ENCODE measurements around the gene MFSD12. TPM values are rescaled to one million over a fixed set of nuclear protein-coding genes. Genes with fewer than 3 reads are reported as not detected.
A peak's percentile ranks its signal among the peaks of the same experiment; 100 is the strongest.

The MFSD12 gene
- total and polyA plus RNA-seq, 4 donors: 42.5 to 107 (median 65.5) TPM

- WGBS (ENCODE audit: insufficient coverage): 91% methylated on average over 8 of the region's 17 CpGs
- Histone ChIP-seq H3K27ac (ENCODE audit: low read depth, low read length) (no peak overlapping the region), H3K4me3 (ENCODE audit: low read depth, low read length) (no peak overlapping the region), H3K4me1 (ENCODE audit: control insufficient read depth, insufficient read depth, low read length) (no peaks in the 10 kb centered on the region), H3K36me3 (ENCODE audit: control insufficient read depth, insufficient read depth, low read length) (no peaks in the 10 kb centered on the region), H3K27me3 (ENCODE audit: control insufficient read depth, insufficient read depth, low read length) (no peaks in the 10 kb centered on the region), H3K9me3 (ENCODE audit: control insufficient read depth, insufficient read depth, low read length) (no peaks in the 10 kb centered on the region)
- no peak for DNase-seq (ENCODE audit: low read depth in 4 of 6, low spot score in 6 of 6)
These were observed 6.5 kb upstream of the MFSD12 start for GRCh38 chr19:3563709-3564524.

GRCh38 chr19:3556978-3557460 lies 367 bp downstream of the MFSD12 start:
- Histone ChIP-seq H3K36me3 (ENCODE audit: control insufficient read depth, insufficient read depth, low read length) (peaks cover 7% of the 10 kb centered on the region), H3K4me1 (ENCODE audit: control insufficient read depth, insufficient read depth, low read length) (peaks cover 28% of the 10 kb centered on the region), H3K4me3 (ENCODE audit: low read depth, low read length) (peak overlapping the region; percentile 53), H3K9me3 (ENCODE audit: control insufficient read depth, insufficient read depth, low read length) (no peaks in the 10 kb centered on the region), H3K27me3 (ENCODE audit: control insufficient read depth, insufficient read depth, low read length) (no peaks in the 10 kb centered on the region), H3K27ac (ENCODE audit: low read depth, low read length) (no peak overlapping the region)
- under 1% methylated on average over 60 of the region's 60 CpGs for WGBS (ENCODE audit: insufficient coverage)
- peak in 1 of 6 donors; percentile 39 for DNase-seq (ENCODE audit: low read depth in 4 of 6, low spot score in 6 of 6)

GRCh38 chr19:3556423-3556977 lies 886 bp downstream of the MFSD12 start:
- no peaks in the 10 kb centered on the region for H3K9me3 ChIP-seq (ENCODE audit: control insufficient read depth, insufficient read depth, low read length)
- H3K36me3 ChIP-seq (ENCODE audit: control insufficient read depth, insufficient read depth, low read length): peaks cover 12% of the 10 kb centered on the region
- no peak for DNase-seq (ENCODE audit: low read depth in 4 of 6, low spot score in 6 of 6)
- peaks cover 28% of the 10 kb centered on the region for H3K4me1 ChIP-seq (ENCODE audit: control insufficient read depth, insufficient read depth, low read length)
- no peaks in the 10 kb centered on the region for H3K27me3 ChIP-seq (ENCODE audit: control insufficient read depth, insufficient read depth, low read length)
- H3K27ac ChIP-seq (ENCODE audit: low read depth, low read length): no peak overlapping the region
- WGBS (ENCODE audit: insufficient coverage): 43% methylated on average over 9 of the region's 9 CpGs
- H3K4me3 ChIP-seq (ENCODE audit: low read depth, low read length): peak overlapping the region; percentile 53

- 82% methylated on average over 15 of the region's 15 CpGs for WGBS (ENCODE audit: insufficient coverage)
- Histone ChIP-seq H3K9me3 (ENCODE audit: control insufficient read depth, insufficient read depth, low read length) (no peaks in the 10 kb centered on the region), H3K4me3 (ENCODE audit: low read depth, low read length) (peak overlapping the region; percentile 53), H3K27ac (ENCODE audit: low read depth, low read length) (no peak overlapping the region), H3K4me1 (ENCODE audit: control insufficient read depth, insufficient read depth, low read length) (peaks cover 28% of the 10 kb centered on the region), H3K27me3 (ENCODE audit: control insufficient read depth, insufficient read depth, low read length) (no peaks in the 10 kb centered on the region), H3K36me3 (ENCODE audit: control insufficient read depth, insufficient read depth, low read length) (peaks cover 18% of the 10 kb centered on the region)
- no peak for DNase-seq (ENCODE audit: low read depth in 4 of 6, low spot score in 6 of 6)
These were observed 1.5 kb downstream of the MFSD12 start for GRCh38 chr19:3555653-3556422.

- Histone ChIP-seq H3K4me1 (ENCODE audit: control insufficient read depth, insufficient read depth, low read length) (peaks cover 28% of the 10 kb centered on the region), H3K9me3 (ENCODE audit: control insufficient read depth, insufficient read depth, low read length) (no peaks in the 10 kb centered on the region), H3K27me3 (ENCODE audit: control insufficient read depth, insufficient read depth, low read length) (no peaks in the 10 kb centered on the region), H3K4me3 (ENCODE audit: low read depth, low read length) (no peak overlapping the region), H3K36me3 (ENCODE audit: control insufficient read depth, insufficient read depth, low read length) (peaks cover 28% of the 10 kb centered on the region), H3K27ac (ENCODE audit: low read depth, low read length) (no peak overlapping the region)
- 83% methylated on average over 14 of the region's 21 CpGs for WGBS (ENCODE audit: insufficient coverage)
- no peak for DNase-seq (ENCODE audit: low read depth in 4 of 6, low spot score in 6 of 6)
These were observed 2.9 kb downstream of the MFSD12 start for GRCh38 chr19:3554254-3555083.

- WGBS (ENCODE audit: insufficient coverage): 91% methylated on average over 9 of the region's 9 CpGs
- H3K9me3 ChIP-seq (ENCODE audit: control insufficient read depth, insufficient read depth, low read length): no peaks in the 10 kb centered on the region
- H3K4me1 ChIP-seq (ENCODE audit: control insufficient read depth, insufficient read depth, low read length): peaks cover 26% of the 10 kb centered on the region
- H3K4me3 ChIP-seq (ENCODE audit: low read depth, low read length): no peak overlapping the region
- H3K27me3 ChIP-seq (ENCODE audit: control insufficient read depth, insufficient read depth, low read length): no peaks in the 10 kb centered on the region
- peaks cover 48% of the 10 kb centered on the region for H3K36me3 ChIP-seq (ENCODE audit: control insufficient read depth, insufficient read depth, low read length)
- DNase-seq (ENCODE audit: low read depth in 4 of 6, low spot score in 6 of 6): no peak
- H3K27ac ChIP-seq (ENCODE audit: low read depth, low read length): no peak overlapping the region
These were observed 5.6 kb downstream of the MFSD12 start for GRCh38 chr19:3551792-3552095.

GRCh38 chr19:3550947-3551791 lies 6.2 kb downstream of the MFSD12 start:
- Histone ChIP-seq H3K27ac (ENCODE audit: low read depth, low read length) (no peak overlapping the region), H3K4me1 (ENCODE audit: control insufficient read depth, insufficient read depth, low read length) (peaks cover 20% of the 10 kb centered on the region), H3K27me3 (ENCODE audit: control insufficient read depth, insufficient read depth, low read length) (no peaks in the 10 kb centered on the region), H3K4me3 (ENCODE audit: low read depth, low read length) (no peak overlapping the region), H3K36me3 (ENCODE audit: control insufficient read depth, insufficient read depth, low read length) (peaks cover 54% of the 10 kb centered on the region), H3K9me3 (ENCODE audit: control insufficient read depth, insufficient read depth, low read length) (no peaks in the 10 kb centered on the region)
- 93% methylated on average over 31 of the region's 34 CpGs for WGBS (ENCODE audit: insufficient coverage)
- no peak for DNase-seq (ENCODE audit: low read depth in 4 of 6, low spot score in 6 of 6)

GRCh38 chr19:3549816-3550215 lies 7.6 kb downstream of the MFSD12 start:
- 91% methylated on average over 9 of the region's 10 CpGs for WGBS (ENCODE audit: insufficient coverage)

More at GRCh38 chr19:3549816-3550215, 7.6 kb downstream of the MFSD12 start:
- H3K27me3 ChIP-seq (ENCODE audit: control insufficient read depth, insufficient read depth, low read length): no peaks in the 10 kb centered on the region
- peaks cover 62% of the 10 kb centered on the region for H3K36me3 ChIP-seq (ENCODE audit: control insufficient read depth, insufficient read depth, low read length)
- H3K9me3 ChIP-seq (ENCODE audit: control insufficient read depth, insufficient read depth, low read length): no peaks in the 10 kb centered on the region
- no peak overlapping the region for H3K4me3 ChIP-seq (ENCODE audit: low read depth, low read length)
- DNase-seq (ENCODE audit: low read depth in 4 of 6, low spot score in 6 of 6): no peak
- no peak overlapping the region for H3K27ac ChIP-seq (ENCODE audit: low read depth, low read length)
- H3K4me1 ChIP-seq (ENCODE audit: control insufficient read depth, insufficient read depth, low read length): peaks cover 12% of the 10 kb centered on the region

Measured in spinal cord (tissue), 10 donors.